HG03469 (cell line): ENCODE results near the gene SCAMP3.
A peak's percentile ranks its signal among the peaks of the same experiment; 100 is the strongest.
"Not testable (repeated sequence)": the region's sequence is repeated elsewhere in the genome, so short reads cannot be mapped to it uniquely, and the experiment has no call there.

Experiments
- ATAC-seq: cut with Tn5 transposase; IDR thresholded peaks from one replicate; pipeline ENCODE4 v1.9.1; 2021; ENCODE audit warnings: mild to moderate bottlenecking, moderate library complexity, moderate number of reproducible peaks; ENCODE audit not compliant: unreplicated experiment

SCAMP3 gene

DNA sequence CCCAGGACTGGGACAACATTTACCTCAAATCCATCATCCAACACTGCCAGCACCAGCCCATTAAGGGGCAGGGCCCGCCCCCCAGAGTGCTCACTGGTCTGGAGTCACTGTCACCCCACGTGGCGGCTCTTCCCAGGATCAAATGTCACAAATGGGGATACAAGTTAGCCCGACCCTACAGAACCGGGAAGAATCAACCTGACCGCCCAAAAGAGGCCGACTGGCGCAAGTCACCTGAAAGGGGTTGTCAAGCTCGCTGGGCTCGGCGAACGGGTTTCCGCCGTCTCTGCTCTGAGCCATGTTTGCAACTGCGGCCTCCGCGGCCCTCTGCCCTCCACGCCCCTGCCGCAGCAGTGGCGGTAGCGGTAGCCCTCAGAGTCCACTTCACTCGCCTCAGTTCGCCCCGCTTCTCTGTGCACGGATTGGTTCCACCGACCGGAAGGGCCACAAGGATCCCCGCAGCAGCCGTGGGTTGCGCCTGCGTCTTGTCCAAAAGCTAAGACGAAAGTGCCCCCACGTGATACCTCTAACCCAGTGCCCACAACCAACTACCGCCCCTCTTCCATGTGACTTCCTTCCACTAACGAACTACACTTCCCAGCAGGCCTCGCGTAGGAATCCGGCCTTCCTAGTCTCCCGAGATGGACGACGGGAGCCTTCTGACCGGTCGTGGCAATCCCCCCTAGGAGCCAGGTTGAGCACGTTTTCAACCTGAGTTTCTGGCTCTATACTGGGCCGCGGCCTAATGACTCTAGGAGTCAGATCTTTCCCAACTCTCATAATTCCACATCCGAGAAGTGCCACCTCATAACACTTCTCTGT is at the start of gene SCAMP3:
Gene SCAMP3, minus strand, starts transcription at position 509 of the 822 bp plus-strand sequence. Its CDS starts 209 bp downstream, at position 300.
- peak; percentile 78 for ATAC-seq

DNA sequence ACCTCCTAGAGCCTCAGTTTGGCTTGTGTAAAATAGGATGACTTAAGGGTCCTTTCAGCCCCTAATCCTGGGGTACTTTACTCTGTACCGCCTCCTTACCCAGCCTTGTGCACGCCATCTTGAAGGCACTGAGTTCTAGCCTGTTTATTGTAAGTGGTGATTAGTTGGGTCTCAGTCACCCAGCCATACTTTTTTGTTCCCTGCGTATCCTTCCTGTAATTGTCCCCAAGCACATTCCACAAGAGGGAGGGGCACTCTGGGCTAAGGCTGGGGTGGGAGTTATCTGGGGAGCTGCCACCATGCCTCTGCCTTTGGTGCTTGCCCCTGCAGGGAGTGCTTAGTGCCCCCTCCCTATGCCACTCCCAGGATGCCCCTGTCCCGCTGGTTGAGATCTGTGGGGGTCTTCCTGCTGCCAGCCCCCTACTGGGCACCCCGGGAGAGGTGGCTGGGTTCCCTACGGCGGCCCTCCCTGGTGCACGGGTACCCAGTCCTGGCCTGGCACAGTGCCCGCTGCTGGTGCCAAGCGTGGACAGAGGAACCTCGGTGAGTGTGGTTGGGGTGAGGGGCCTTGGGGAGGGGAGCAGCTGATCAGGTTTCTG is 47.4 kb upstream of the SCAMP3 start:
- ATAC-seq = no peak

DNA sequence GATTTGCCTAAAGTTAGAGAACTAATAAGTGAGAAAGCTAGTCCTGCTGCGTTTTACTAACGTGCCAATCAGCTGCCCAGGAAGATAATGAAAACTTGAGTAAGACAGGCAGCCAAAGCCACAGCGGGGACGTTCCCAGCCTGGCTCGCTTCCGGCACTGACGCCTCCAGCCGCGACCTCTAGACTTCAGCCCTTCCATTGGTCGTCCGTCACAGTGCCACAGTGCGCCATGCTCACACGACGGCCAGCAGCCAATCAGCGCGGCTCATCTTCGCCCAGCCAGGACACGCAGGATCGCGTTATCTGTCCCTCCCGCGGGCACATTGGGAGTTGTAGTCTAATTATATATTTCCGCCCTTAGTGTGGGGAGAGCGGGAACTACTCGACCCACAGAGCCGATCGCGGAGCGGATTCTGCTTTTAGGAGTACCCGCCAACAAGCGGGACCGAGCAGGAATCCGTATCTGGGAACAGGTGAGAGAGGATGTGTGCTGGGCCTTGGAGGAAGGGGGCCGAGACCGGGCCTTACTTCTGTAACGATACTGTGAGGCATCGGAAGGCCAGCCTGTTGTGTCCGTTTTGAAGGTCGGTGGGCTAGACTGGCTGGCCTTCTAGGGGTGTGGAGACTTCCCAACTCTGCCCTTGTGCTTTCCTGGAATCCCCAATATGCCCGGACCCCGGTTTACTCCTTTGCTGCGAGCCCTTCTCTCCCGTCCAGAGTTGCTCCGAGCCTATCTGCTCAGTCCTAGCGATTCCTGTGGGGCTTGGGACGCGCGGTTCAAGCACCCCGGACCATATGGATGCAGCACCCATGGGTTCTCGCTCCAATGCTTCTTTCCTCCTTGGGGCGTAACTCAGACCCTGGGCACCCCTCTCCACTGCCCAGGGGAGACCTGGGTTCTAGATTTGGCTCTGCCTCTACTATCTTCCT is 46.6 kb upstream of the SCAMP3 start, which contains the start of gene FDPS:
Gene FDPS, plus strand, starts transcription at position 374 of the 930 bp plus-strand sequence. CDS start 924 bp downstream, outside the sequence.
- ATAC-seq = peak; percentile 80

DNA sequence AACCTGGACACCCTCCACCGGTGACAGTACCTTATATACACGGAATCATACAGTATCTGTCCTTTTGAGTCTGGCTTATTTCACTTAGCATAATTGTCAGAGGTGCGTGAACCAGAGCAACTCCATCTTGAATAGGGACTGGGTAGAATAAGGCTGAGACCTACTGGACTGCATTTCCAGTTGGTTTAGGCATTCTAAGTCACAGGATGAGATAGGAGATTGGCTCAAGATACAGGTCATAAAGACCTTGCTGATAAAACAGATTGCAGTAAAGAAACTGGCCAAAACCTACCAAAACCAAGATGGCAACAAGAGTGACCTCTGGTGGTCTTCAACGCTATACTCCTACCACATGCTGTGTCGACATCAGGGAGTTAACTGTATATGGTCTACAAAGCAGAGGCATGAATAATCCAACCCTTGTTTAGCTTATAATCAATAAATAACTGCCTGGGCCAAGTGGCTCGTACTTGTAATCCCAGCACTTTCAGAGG is 45.1 kb upstream of the SCAMP3 start:
- ATAC-seq = no peak

DNA sequence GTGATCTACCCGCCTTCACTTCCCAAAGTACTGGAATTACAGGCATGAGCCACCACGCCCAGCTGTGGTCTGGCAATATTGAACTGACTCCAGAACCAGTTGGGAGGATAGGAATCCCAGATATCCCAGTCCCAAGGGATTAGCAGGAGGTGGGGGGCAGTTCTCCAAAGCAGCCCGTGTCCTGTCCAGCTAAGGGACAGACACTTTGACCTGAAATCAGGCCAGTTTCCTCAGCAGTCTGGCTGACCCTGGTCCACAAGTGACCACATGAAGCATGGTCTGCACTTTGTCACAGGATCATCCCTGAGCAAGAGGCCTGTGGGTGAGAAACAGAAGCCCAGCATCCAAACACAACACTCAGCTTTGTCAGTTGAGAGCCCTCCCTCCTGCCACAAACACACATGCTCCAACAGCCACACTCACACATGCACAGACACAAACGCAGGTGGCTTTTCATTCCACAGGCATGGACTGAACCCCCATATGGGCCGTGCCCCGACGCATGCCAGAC is 43.8 kb upstream of the SCAMP3 start:
- no peak for ATAC-seq

DNA sequence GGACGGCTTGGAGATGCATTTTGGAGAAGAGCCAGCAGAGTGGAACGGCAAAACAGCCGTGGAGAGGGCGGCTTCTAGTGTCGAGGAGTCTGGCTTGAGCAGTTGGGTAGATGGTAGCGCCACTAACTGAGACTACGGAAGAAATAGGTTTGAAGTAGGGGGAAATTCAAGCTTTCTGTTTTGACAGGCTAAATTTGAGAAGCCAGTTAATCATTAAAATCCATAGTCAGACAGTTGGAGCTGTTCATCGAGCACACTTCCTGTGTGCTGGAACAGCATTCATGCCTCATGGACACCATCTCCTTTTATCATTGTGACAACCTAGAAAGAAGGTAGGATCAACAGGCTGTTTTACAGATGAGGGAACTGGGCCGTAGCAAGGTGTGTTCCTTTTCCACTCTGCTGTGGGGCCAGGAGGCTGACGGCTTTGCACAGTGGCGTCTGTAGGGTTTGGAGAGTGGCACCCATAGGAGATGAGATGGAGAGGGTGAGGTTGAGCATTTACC is 42.5 kb upstream of the SCAMP3 start:
- ATAC-seq = no peak

DNA sequence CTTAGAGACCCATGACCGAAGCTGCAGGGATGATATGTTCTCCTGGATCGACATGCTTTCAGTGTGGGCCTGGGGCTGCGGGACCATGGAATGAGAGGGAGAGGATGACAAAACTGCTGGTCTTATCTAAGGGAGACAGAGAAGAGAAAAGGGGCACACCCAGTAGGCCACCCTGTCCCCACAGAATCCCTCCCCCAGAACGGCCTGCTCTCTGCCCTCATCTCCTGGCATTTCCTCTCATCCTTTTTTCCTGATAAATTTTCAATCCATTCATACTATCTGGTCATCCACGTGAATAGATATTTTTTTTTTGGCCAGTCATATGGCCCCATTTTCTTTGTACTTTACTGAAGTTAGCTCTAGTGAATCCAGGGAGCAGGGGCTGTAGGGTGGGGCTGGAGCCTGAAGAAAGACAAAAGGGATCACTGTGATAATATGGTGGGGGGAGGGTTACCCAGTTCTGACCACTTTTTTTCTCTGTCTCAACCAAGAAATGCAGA is 39.2 kb upstream of the SCAMP3 start, which contains the start of gene PKLR:
Gene PKLR, minus strand, starts transcription at position 97 of the 500 bp plus-strand sequence. Its CDS starts 43 bp downstream, at position 54.
- no peak for ATAC-seq

DNA sequence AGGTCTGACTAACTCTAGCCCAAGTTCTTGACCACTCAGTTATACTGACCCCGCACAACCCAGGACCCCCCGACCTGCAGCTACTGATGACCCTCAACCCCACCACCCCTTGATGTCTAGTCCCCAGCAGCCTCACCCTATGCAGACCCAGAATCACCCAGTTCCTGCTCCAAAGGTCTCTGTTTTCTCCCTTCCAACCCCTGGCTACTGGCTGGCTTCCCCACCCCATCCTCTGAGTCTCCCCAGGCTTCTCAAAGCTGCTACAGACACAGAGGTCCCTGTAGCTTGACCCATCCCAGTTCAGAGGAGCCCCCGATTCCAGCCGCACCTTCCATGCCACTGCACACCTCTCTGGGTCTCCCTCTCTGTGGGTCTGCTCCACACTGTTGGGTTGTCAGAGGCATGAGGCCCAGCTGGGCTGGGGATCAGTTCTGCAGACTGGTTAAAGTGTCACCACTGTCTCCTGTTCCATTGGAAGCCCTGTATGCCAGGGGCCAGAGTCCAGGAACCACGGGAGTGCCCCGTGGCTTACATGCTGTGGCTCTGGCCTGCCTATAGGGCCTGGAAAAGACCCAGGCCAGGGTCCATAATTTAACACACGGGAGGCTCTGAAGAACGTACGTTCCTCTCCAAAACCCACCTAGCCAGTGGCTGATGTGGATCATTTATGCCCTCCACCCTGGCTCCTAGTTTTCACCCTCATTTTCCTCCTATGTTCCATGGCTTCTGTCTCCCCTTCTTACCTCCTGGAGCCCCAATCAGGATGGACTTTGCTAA is 38.6 kb upstream of the SCAMP3 start:
- no peak for ATAC-seq

DNA sequence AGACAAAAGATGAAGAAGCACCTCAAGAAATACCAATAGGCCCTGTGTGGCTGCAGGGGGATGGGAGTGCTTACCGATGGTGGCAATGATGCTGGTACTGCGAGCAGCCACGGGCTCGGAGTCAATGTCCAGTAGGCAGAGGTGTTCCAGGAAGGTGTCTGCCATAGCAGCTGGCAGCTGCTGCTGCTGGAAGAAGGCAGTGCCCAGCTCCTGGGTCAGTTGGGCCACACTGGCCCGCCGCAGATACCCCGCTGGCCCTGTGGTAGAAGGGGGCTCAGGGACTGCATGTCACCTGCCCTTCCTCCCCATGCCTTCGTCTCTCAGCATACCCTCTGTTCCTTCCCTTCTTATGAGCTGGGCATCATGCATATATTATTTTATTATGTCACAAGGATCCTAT is 37.9 kb upstream of the SCAMP3 start:
- no peak for ATAC-seq

DNA sequence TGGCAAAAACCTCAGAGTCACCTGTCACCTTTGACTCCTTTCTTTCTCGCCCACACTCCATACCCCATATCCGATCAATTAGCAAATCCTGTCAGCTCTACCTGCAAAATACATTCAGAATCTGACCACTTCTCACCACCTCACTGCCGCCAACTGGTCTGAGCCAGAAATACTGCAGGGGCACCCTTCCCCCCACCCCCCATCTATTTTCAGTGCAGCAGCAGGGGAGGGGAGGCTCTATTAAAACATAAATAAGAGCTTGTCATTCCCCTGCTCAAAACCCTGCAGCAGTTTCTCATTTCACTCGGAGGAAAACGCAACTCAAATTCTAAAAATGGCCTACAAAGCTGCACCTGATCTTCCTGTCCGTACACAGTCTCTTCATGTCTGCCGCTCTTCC is 35.2 kb upstream of the SCAMP3 start:
- ATAC-seq = no peak

DNA sequence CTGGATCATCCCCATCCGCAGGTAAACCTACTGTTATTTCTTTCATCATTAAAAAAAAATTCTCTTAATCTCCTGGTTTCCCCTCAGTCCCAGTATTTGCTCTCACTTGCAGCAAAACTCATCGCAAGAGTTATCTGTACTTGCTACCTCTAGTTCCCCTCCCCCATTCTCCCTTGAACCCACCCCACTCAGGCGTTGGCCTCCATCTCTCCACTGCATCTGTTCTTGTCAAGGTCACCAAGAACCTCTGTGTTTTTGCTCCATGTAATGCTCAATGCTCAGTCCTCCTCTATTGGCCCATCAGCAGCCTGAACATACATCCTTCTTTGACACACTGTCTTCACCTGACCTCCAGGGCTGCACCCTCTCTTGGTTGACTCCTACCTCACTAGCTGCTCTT is 34.5 kb upstream of the SCAMP3 start:
- no peak for ATAC-seq

DNA sequence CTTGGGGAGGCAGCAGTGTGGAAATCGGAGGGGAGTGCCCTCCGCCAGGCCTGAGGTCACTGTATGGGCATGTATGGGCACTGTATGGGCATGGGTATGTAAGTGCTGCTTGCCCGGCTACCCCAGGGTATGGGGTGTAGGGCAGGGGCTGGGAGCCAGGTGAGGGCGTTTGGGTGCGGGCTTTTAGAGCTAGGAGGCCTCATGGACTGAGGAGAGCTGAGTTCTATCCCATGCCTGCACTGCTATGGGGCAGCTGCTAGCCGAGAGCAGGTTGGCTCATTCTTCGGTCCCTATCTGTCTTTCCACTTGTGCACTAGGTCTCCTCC is 33.7 kb upstream of the SCAMP3 start:
- ATAC-seq = no peak

DNA sequence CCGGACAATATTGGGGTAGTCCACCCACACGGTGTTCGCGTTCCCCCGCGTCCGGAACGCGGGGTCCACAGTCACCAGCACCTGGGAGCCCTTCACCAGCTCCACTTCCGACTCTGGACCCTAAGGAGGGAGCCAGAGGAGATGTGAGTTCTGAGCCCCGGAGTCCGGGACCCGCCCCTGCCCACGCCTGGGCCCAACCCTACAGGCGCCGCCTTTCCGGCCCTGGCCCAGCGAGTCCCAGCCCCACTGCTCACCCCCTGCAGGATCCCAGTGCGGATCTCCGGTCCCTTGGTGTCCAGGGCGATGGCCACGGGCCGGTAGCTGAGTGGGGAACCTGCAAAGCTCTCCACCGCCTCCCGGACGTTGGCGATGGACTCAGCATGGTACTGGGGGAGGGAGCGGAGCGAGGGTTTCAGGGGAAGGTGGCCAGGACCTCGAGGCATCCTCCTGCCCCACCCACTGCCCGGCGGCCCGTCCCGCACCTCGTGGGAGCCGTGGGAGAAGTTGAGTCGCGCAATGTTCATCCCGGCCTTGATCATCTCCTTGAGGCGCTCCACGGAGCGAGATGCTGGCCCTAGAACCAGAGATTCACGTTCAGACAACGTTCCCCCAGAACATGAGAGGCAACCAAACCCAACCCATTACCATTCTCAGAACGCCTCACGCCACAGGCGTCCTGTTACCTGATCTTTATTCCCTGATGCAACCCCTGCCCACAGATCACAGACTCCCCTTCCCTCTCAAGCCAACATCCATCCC is 33.2 kb upstream of the SCAMP3 start:
- ATAC-seq = no peak

DNA sequence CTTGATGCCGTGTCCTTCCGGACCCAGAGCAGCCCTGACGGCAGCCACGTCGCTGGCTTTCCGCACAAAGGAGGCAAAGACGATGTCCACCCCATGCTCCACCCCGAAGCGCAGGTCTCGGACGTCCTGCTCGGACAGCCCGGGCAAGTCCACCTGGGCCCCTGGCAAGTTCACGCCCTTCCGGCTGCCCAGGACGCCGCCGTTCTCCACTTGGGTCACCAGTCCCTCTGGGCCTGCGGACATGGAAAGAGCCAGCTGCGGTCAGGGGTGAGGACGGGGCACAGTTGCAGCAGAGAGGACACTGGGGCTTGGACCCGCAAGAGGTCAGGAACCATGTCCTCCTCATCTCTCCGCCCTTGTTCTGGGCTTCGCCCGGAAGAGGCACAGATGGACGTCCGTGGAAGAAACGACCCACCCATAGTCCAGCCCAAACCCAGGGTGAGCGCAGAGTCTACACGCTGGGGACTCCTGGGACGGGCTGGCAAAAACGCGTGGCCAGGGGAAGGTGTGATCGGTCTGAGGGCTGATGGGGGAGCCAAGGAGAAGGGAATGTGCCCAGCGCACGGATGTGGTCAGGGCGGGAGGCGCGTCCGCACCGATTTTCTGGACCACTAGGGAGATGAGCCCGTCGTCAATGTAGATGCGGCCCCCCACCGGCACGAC is 32.5 kb upstream of the SCAMP3 start:
- no peak for ATAC-seq

DNA sequence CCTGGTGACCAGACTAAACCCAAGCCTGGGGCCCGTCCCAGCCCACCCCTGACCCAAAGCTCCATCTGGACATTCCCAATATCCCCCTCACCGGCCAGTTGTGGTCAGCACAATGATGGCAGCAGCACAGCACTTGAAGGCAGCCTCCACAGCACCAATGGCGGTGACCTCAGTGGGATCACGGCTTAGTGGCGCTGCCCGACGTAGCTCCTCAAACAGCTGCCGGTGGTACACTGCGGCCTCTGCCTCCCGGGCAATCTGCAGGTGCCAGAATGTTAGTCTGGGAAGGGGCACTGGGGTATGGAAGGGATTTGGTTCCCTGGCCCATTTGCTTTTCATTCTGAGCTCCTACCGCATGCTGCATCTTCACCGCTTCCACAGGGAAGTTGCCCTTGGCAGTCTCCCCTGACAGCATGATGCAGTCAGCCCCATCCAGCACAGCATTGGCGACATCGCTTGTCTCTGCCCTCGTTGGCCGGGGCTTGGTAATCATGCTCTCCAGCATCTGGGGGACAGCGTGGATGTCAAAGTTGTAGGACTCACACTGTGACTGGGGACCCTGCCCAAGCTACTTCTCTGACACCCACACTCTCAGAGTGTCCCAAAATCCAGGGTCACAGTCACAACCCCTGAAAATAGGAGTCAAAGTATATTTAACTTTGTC is 31.1 kb upstream of the SCAMP3 start:
- no peak for ATAC-seq

DNA sequence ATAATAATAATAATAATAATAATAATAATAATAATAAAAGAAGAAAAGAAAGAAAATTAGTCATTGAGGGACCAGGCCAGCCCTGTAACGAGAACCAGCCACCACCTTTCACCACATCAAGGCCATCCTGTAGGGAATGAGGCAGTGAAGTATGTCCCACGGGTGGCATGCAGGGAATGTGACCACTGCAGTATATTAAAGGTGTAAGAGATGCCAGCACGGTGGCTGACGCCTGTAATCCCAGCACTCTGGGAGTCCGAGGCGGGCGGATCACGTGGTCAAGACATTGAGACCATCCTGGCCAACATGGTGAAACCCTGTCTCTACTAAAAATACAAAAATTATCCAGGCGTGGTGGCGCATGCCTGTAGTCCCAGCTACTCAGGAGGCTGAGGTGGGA is 28.8 kb upstream of the SCAMP3 start:
- ATAC-seq = not testable (repeated sequence)

DNA sequence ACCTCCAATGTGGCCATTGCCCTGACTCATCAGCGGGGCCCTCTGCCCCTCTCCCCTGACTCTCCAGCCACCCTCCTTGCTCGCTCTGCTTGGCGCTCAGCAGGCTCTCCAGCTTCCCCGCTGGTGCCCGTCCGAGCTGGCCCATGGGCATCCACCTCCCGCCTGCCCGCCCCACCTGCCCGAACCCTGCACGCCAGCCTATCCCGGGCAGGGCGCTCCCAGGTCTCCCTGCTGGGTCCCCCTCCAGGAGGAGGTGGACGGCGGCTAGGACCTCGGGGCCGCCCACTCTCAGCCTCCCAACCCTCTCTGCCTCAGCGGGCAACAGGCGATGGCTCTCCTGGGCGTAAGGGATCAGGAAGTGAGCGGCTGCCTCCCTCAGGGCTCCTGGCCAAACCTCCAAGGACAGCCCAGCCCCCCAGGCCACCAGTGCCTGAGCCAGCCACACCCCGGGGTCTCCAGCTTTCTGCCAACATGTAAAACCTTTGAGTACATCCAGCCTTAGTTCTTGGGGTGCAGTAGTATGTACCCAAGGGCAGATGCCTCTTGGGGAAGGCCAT is 25.9 kb upstream of the SCAMP3 start:
- ATAC-seq = no peak

DNA sequence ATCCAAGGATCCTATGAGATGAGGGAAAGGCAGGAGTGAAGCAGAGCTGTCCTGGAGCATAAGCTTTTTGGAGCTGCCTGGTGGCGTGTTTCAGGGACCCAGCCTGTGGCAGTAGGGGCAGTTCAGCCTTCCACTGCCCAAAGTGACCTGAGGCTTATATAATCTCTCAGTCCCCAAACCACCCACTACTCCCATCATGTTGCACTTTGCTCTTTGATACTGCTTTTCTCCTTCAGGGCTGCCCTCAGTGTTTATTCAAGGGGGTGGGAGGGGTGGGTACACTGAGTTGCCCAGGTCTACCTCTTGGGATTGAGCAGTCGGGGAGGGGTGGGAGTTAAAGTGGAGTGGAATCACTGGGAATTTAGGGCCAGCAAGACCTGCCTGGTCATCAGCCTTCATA is 24.4 kb upstream of the SCAMP3 start:
- no peak for ATAC-seq
